ENCODE data around the gene CD226.

Gene CD226

DNA sequence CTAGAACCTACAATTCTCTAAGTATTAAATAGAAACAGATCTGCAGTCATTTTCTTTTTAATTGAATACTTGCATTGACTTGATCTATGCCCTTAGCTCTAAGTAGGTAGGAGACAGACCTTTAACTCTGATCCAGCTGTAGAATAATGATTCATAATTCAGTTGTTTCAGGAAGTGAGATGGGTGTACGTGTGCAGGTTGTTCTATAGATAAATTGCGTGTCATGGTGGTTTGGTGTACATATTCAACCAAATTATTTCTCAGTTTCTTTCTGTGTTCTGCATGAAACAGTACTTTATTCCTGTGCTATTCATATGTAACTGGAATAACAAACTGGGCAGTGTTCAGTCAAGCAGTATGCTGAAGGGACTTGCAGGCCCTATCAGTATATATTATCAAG lies 34.3 kb upstream of the CD226 start:
- Histone ChIP-seq H3K27ac (ENCODE audit: extremely low read depth, low read depth, low read length) (no peak overlapping the region), H3K4me1 (ENCODE audit: control insufficient read depth, insufficient read depth, low read length) (no peaks in the 10 kb centered on the region), H3K9me3 (ENCODE audit: control insufficient read depth, insufficient read depth, low read depth, low read length) (no peaks in the 10 kb centered on the region), H3K36me3 (ENCODE audit: control insufficient read depth in 2 of 2, insufficient read depth in 1 of 2, low read length in 2 of 2) (peaks cover 0 to 2% of the 10 kb centered on the region in 2 experiments; a peak in 1 of 3 replicates), H3K4me3 (ENCODE audit: low read depth, low read length) (no peak overlapping the region)
- ChIA-PET CTCF (no interaction called here), POLR2A (no interaction called here)
- no peak for TF ChIP-seq ATF2 (tag by site-specific recombination; IDR thresholded peaks at IDR 0.05; ENCODE audit: low read depth)
- TF ChIP-seq ZBTB20 (tag by site-specific recombination; IDR thresholded peaks at IDR 0.05): no peak
- no peak for TF ChIP-seq HOXD13 (CRISPR knock-in tag; IDR thresholded peaks at IDR 0.05; ENCODE audit: borderline replicate concordance)
- TF ChIP-seq ZBTB48 (tag by site-specific recombination; IDR thresholded peaks at IDR 0.05): no peak
- TF ChIP-seq ZNF221 (tag by site-specific recombination; IDR thresholded peaks at IDR 0.05; ENCODE audit: borderline replicate concordance): no peak
- no peak for TF ChIP-seq ZFHX2 (tag by site-specific recombination; conservative IDR thresholded peaks at IDR 0.05)
- no peak for TF ChIP-seq ZNF629 (tag by site-specific recombination; IDR thresholded peaks at IDR 0.05)
- TF ChIP-seq KLF7 (tag by site-specific recombination; IDR thresholded peaks at IDR 0.05; ENCODE audit: borderline replicate concordance): no peak
- TF ChIP-seq SCRT1 (tag by site-specific recombination; IDR thresholded peaks at IDR 0.05; ENCODE audit: borderline replicate concordance): no peak
- TF ChIP-seq ZNF654 (tag by site-specific recombination; IDR thresholded peaks at IDR 0.05; ENCODE audit: low read depth): no peak
- TF ChIP-seq ZNF362 (tag by site-specific recombination; IDR thresholded peaks at IDR 0.05): no peak
- TF ChIP-seq ZNF302 (tag by site-specific recombination; IDR thresholded peaks at IDR 0.05; ENCODE audit: low read depth): no peak
- TF ChIP-seq ZNF10 (tag by site-specific recombination; IDR thresholded peaks at IDR 0.05): no peak
- no peak for TF ChIP-seq HOXC10 (CRISPR knock-in tag; IDR thresholded peaks at IDR 0.05)
- no peak for TF ChIP-seq BCL11A (tag by site-specific recombination; IDR thresholded peaks at IDR 0.05; ENCODE audit: low read depth)
- no peak for TF ChIP-seq ZNF202 (tag by site-specific recombination; IDR thresholded peaks at IDR 0.05; ENCODE audit: borderline replicate concordance)
- no peak for TF ChIP-seq GFI1B (tag by site-specific recombination; IDR thresholded peaks at IDR 0.05)
- no peak for TF ChIP-seq PBX3 (CRISPR knock-in tag; IDR thresholded peaks at IDR 0.05)
- TF ChIP-seq, protein P1, sequence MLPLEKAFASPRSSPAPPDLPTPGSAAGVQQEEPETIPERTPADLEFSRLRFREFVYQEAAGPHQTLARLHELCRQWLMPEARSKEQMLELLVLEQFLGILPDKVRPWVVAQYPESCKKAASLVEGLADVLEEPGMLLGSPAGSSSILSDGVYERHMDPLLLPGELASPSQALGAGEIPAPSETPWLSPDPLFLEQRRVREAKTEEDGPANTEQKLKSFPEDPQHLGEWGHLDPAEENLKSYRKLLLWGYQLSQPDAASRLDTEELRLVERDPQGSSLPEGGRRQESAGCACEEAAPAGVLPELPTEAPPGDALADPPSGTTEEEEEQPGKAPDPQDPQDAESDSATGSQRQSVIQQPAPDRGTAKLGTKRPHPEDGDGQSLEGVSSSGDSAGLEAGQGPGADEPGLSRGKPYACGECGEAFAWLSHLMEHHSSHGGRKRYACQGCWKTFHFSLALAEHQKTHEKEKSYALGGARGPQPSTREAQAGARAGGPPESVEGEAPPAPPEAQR (tag by site-specific recombination; IDR thresholded peaks at IDR 0.05): no peak
- TF ChIP-seq BCL11B (tag by site-specific recombination; IDR thresholded peaks at IDR 0.05; ENCODE audit: low read depth): no peak

DNA sequence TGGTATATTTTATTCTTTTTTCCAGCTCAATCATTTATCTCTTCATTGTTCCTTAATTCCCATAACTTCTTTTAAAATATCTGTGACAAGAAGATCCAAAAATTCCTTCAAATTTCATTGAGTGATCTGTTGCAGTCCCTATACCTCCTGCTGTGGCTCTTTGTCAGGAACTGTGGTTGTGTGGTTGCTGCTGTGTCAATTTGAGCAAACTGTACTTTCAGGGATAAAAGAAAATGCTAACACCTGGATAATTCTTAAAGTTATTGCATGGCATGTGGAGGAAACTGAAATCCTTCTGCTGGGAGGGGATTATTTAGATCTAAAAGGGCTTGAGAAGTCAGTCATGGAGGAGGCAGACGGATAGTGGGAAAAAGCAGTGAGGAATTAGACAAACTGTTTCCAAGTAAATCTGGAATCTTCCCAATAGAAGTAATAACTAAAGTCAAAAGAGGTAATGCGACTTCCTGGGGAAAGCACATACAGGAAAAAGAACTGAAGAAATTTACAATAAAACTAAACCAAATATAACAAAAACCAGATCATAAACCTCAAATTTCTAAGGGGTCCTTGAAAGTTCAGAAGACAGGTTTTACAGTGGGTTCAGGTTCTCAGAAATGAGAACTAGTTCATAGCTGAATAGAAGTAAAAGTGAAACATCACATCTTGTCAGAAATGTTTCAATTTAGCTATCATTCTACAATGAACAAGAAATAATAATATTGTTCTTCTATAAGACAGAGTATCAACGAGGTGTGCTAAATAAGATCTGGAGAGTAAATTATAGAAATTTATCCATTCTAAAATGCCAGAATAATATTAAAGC lies 33.5 kb upstream of the CD226 start:
- no peaks in the 10 kb centered on the region for H3K4me1 ChIP-seq (ENCODE audit: control insufficient read depth, insufficient read depth, low read length)
- H3K36me3 ChIP-seq (ENCODE audit: control insufficient read depth in 2 of 2, insufficient read depth in 1 of 2, low read length in 2 of 2): peaks cover 0 to 2% of the 10 kb centered on the region in 2 experiments; a peak in 1 of 3 replicates
- CTCF ChIA-PET: interaction anchor here (0.6 kb wide), 1 partner anchor 19 kb away, joined by 3 read pairs; no protein-coding TSS in a partner anchor
- TF ChIP-seq ZBTB6 (tag by site-specific recombination; IDR thresholded peaks at IDR 0.05) (no peak), ZNF280C (tag by site-specific recombination; IDR thresholded peaks at IDR 0.05) (no peak), ZNF248 (tag by site-specific recombination; IDR thresholded peaks at IDR 0.05) (no peak), ZNF692 (tag by site-specific recombination; IDR thresholded peaks at IDR 0.05) (no peak), ZNF350 (tag by site-specific recombination; IDR thresholded peaks at IDR 0.05) (no peak), ZNF302 (tag by site-specific recombination; IDR thresholded peaks at IDR 0.05; ENCODE audit: low read depth) (no peak)

More for the DNA sequence above, 33.5 kb upstream of the CD226 start:
- Histone ChIP-seq H3K27ac (ENCODE audit: extremely low read depth, low read depth, low read length) (no peak overlapping the region), H3K9me3 (ENCODE audit: control insufficient read depth, insufficient read depth, low read depth, low read length) (no peaks in the 10 kb centered on the region), H3K4me3 (ENCODE audit: low read depth, low read length) (no peak overlapping the region)
- POLR2A ChIA-PET: no interaction called here

Data from HEK293 (cell line).